Measurements from ENCODE around the gene SEPHS2. TPM values are rescaled to one million over a fixed set of nuclear protein-coding genes. Genes with fewer than 3 reads are reported as not detected.

SEPHS2 gene
- polyA plus RNA-seq, 2 of the 4 experiments (the other 2 are of a cell fraction), result 47.8 to 72.6 TPM

GRCh38 chr16:30416047-30416603, 29.5 kb downstream of the SEPHS2 start (continued):
- TF ChIP-seq BCL3 (IDR thresholded peaks at IDR 0.05), result no peak
- TF ChIP-seq EP300 (IDR thresholded peaks at IDR 0.05), result no peak
- no peak for TF ChIP-seq NFE2L2 (conservative IDR thresholded peaks at IDR 0.05; ENCODE audit: low read length)
- TF ChIP-seq NPAS2 (CRISPR knock-in tag; IDR thresholded peaks at IDR 0.05; ENCODE audit: borderline replicate concordance), result no peak
- TF ChIP-seq ATOH8 (CRISPR knock-in tag; IDR thresholded peaks at IDR 0.05; ENCODE audit: low read depth), result no peak
- no peak for TF ChIP-seq TFCP2L1 (CRISPR knock-in tag; IDR thresholded peaks at IDR 0.05)
- no peak for TF ChIP-seq TP53 (CRISPR knock-in tag; IDR thresholded peaks at IDR 0.05)
- no peak for TF ChIP-seq HOXB5 (CRISPR knock-in tag; IDR thresholded peaks at IDR 0.05)
- no peak for TF ChIP-seq CTCF (IDR thresholded peaks at IDR 0.05)

DNA sequence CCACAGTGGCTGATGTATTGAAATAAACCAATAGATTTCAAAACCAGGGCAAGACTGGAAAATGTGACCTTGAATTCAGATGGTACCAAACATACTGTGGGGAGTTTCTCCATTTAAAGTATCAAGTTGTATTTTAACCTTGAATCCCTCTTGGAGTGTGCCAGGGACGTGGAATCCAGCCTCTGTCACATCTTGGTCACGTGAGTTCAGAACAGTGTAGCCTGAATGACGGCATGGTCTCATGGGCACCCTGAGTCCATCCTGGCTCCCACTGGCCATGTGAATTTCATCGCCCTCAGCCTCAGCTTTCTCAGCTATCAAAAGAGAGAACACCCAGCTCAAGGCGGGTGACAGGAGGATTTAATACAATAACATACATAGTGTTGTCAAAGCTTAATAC, 31.5 kb downstream of the SEPHS2 start:
- no peak overlapping the region for H3K4me2 ChIP-seq
- DNase-seq (ENCODE audit: low read depth in 1 of 2, low spot score in 1 of 2) (no peak), ATAC-seq (no peak), FAIRE-seq (no peak)
- WGBS (ENCODE audit: missing lambda C conversion rate), result 89% methylated on average over 5 of the region's 5 CpGs
- H3K9me3 ChIP-seq, result no peaks in the 10 kb centered on the region
- no peak overlapping the region for H3K27ac ChIP-seq
- no peak overlapping the region for H3K4me3 ChIP-seq
- CTCF ChIA-PET, result interaction anchor here (0.6 to 1.4 kb wide), 5 partner anchors 12 to 332 kb away, joined by 3 to 5 read pairs (median 4); no protein-coding TSS in a partner anchor
- POLR2A ChIA-PET, result no interaction called here
- peaks cover 26% of the 10 kb centered on the region for H3K4me1 ChIP-seq
- TF ChIP-seq HES2 (IDR thresholded peaks at IDR 0.05), result no peak
- TF ChIP-seq CHD2 (IDR thresholded peaks at IDR 0.05; ENCODE audit: low read length, partially characterized antibody), result no peak
- no peak for TF ChIP-seq MAFK (IDR thresholded peaks at IDR 0.05; ENCODE audit: partially characterized antibody)

DNA sequence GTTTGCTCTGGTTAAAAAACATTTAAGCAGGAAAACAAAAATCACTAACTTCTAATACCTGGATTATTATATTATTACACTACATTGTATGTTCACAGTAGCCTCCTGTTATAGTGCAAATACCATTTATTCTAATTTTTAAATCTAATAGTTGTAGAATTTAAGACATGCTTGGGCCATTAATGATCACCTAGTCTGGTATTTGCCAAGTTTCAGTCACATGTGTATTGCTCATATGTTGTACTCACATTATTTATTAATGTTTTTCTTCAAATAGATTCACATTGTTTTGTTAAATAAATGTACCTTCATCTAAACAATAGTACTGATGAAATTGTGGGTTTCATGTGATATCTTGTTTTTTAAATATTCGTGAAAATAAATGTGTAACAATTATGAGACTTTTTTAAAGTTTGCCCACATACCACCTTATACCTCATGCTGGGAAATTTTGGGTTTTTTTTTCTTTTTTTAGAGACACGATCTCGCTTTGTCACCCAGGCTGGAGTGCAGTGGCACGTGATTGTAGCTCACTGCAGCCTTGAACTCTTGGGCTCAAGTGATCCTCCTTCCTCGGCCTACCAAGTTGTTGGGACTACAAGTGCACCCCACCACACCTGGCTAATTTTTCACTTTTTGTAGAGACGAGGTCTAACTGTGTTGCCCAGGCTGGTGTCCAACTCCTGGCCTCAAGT, 32.4 kb downstream of the SEPHS2 start:
- 87% methylated on average over 6 of the region's 6 CpGs for WGBS (ENCODE audit: missing lambda C conversion rate)
- Histone ChIP-seq H3K27ac (no peak overlapping the region), H3K4me1 (peaks cover 27% of the 10 kb centered on the region), H3K9me3 (no peaks in the 10 kb centered on the region), H3K4me2 (no peak overlapping the region; the same call in 2 of the 3 replicates), H3K4me3 (no peak overlapping the region)
- TF ChIP-seq MAZ (IDR thresholded peaks at IDR 0.05; ENCODE audit: borderline replicate concordance, low read depth, low read length) (no peak), NPAS2 (CRISPR knock-in tag; IDR thresholded peaks at IDR 0.05; ENCODE audit: borderline replicate concordance) (no peak), SMC3 (IDR thresholded peaks at IDR 0.05) (no peak), CEBPB (IDR thresholded peaks at IDR 0.05) (no peak), NFE2L2 (conservative IDR thresholded peaks at IDR 0.05; ENCODE audit: low read length) (no peak), PHF8 (IDR thresholded peaks at IDR 0.05; ENCODE audit: borderline replicate concordance, low read depth) (no peak), CHD2 (IDR thresholded peaks at IDR 0.05; ENCODE audit: low read length, partially characterized antibody) (no peak), HOXA7 (CRISPR knock-in tag; IDR thresholded peaks at IDR 0.05) (no peak), JUNB (IDR thresholded peaks at IDR 0.05) (no peak), ESRRA (IDR thresholded peaks at IDR 0.05; ENCODE audit: borderline replicate concordance, low read length) (no peak), EP300 (IDR thresholded peaks at IDR 0.05) (no peak), NR3C1 (IDR thresholded peaks at IDR 0.05) (no peak), MYC (IDR thresholded peaks at IDR 0.05; ENCODE audit: borderline replicate concordance, low read length) (no peak), TP53 (CRISPR knock-in tag; IDR thresholded peaks at IDR 0.05) (no peak), ZC3H11A (IDR thresholded peaks at IDR 0.05) (no peak)
- TF ChIP-seq, protein P1, sequence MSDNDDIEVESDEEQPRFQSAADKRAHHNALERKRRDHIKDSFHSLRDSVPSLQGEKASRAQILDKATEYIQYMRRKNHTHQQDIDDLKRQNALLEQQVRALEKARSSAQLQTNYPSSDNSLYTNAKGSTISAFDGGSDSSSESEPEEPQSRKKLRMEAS (IDR thresholded peaks at IDR 0.05), result no peak
- ATAC-seq (no peak), FAIRE-seq (no peak), DNase-seq (ENCODE audit: low read depth in 1 of 2, low spot score in 1 of 2) (no peak)
- ChIA-PET POLR2A (no interaction called here), CTCF (interaction anchor here (0.6 to 7.5 kb wide), 4 partner anchors 16 to 270 kb away, joined by 3 to 149 read pairs (median 4); partner anchors contain the start of gene ZNF48)
